ENCODE data around the gene C16orf86.
A peak's percentile ranks its signal among the peaks of the same experiment; 100 is the strongest.

Gene C16orf86, protein sequence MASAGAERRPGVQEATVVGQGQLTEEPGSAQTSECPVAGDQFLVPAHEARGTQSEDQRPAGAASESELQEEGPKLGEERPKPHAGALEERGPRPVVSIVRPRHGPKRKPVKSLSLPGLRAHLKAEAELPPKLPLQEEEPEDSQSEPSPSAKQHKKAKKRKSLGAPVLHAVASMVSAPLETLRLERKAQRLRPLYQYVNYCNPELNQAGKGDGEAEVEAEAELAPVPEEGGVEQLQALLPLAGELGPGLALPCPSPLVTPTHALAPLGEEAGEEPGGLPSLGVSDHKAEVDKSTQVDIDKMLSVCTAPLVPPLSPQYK

DNA sequence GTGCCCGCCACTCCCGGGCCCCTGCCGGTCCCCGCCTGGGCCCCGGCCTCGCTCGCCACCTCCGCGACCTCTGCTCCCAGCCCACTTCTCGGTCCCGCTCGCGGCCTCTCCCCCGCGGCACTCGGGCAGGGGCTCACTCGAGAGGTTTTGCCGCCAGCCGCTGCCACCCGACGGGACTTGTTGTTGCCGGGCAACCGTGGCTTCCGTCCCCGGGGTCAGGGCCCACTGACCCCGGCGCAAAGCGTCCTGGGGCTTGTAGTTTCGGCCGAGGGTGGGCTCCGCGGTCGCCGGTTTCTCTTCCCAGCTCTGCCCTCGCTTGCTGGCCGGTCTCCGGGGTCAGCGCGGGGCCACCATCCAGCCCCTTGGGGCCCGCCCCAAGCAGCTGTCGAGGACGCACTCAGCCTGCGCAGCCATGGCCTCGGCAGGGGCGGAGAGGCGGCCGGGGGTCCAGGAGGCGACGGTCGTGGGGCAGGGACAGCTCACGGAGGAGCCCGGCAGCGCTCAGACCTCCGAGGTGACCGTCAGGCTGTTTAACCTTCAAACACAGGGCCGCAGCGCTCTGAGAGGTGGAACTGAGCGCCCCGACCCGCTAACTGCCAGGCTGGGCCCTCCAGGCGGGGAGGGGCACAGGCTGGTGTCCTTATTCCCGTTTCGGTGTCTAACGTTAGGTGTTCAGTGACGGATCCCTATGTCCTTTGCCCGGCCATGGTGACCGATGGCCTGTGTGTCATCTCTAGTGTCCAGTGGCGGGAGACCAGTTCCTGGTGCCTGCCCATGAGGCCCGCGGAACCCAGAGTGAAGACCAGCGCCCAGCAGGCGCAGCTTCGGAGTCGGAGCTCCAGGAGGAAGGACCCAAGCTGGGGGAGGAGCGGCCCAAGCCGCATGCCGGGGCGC lies at the start of gene C16orf86, which contains the start of gene ENKD1:
TSS of gene C16orf86 (plus strand) at position 256 of the 894 bp plus-strand sequence. CDS start at position 413, 157 bp downstream.
TSS of gene ENKD1 (minus strand) at position 192 of the 894 bp plus-strand sequence. CDS start 308 bp downstream, outside the sequence.
- H3K27ac ChIP-seq (ENCODE audit: low read length) = peak within 1 kb of the TSS; percentile 52; the same call in 1 of the 2 replicates

DNA sequence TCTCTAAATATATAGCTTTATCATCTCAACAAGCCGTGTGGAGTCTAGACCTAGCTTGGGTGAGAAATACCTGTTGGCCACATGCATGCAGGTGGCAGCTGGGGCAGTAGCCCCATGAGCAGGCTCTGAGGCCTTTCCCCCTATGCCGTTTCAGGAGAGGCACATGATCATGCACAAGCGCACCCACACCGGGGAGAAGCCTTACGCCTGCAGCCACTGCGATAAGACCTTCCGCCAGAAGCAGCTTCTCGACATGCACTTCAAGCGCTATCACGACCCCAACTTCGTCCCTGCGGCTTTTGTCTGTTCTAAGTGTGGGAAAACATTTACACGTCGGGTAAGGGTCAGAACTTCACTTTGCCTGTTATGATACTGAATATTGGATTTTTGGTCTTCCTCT lies 38.4 kb upstream of the C16orf86 start:
- H3K27ac ChIP-seq (ENCODE audit: low read length) = no peak overlapping the region
- H3K9me2 ChIP-seq (replicated peaks; ENCODE audit: insufficient read depth, low read length) = no peaks in the 10 kb centered on the region
- H3K4me1 ChIP-seq (ENCODE audit: low read length) = no peaks in the 10 kb centered on the region
- no peak for DNase-seq
- peaks cover 14% of the 10 kb centered on the region for H3K79me2 ChIP-seq (ENCODE audit: low read length)
- H3K27me3 ChIP-seq (replicated peaks; ENCODE audit: insufficient read depth, low read length) = no peaks in the 10 kb centered on the region
- no peaks in the 10 kb centered on the region for H3K9me3 ChIP-seq (replicated peaks; ENCODE audit: insufficient read depth, low read length)
- H3K4me3 ChIP-seq (ENCODE audit: low read length) = no peak overlapping the region
- H3K9ac ChIP-seq (ENCODE audit: low read length) = no peak overlapping the region
- H3K36me3 ChIP-seq (replicated peaks; ENCODE audit: insufficient read depth, low read length) = 0 out of 2 replicates have a peak, but pooled peaks cover 8% of the 10 kb centered on the region
- H3K4me2 ChIP-seq (ENCODE audit: low read depth, low read length) = no peak overlapping the region
- H4K20me1 ChIP-seq (ENCODE audit: insufficient read depth, low read length) = no peaks in the 10 kb centered on the region
- no peak for TF ChIP-seq EZH2 (optimal IDR thresholded peaks at IDR 0.05; ENCODE audit: low read depth, low read length)
- TF ChIP-seq EZH2phosphoT487 (IDR thresholded peaks at IDR 0.05; ENCODE audit: low read length) = no peak
- TF ChIP-seq, protein P1, sequence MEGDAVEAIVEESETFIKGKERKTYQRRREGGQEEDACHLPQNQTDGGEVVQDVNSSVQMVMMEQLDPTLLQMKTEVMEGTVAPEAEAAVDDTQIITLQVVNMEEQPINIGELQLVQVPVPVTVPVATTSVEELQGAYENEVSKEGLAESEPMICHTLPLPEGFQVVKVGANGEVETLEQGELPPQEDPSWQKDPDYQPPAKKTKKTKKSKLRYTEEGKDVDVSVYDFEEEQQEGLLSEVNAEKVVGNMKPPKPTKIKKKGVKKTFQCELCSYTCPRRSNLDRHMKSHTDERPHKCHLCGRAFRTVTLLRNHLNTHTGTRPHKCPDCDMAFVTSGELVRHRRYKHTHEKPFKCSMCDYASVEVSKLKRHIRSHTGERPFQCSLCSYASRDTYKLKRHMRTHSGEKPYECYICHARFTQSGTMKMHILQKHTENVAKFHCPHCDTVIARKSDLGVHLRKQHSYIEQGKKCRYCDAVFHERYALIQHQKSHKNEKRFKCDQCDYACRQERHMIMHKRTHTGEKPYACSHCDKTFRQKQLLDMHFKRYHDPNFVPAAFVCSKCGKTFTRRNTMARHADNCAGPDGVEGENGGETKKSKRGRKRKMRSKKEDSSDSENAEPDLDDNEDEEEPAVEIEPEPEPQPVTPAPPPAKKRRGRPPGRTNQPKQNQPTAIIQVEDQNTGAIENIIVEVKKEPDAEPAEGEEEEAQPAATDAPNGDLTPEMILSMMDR (IDR thresholded peaks at IDR 0.05; ENCODE audit: low read length) = no peak
- H3F3A ChIP-seq (ENCODE audit: insufficient read depth, low read length) = no peaks in the 10 kb centered on the region
- H2AFZ ChIP-seq (ENCODE audit: low read length) = no peak overlapping the region

More for the DNA sequence above, at the start of gene C16orf86, which contains the start of gene ENKD1:
- Histone ChIP-seq H4K20me1 (ENCODE audit: insufficient read depth, low read length) (no peaks in the 10 kb centered on the region), H3K27me3 (replicated peaks; ENCODE audit: insufficient read depth, low read length) (no peaks in the 10 kb centered on the region), H3K9ac (ENCODE audit: low read length) (peak within 1 kb of the TSS; percentile 82), H3F3A (ENCODE audit: insufficient read depth, low read length) (peaks cover 11% of the 10 kb centered on the region), H3K4me1 (ENCODE audit: low read length) (peaks cover 23% of the 10 kb centered on the region), H3K4me2 (ENCODE audit: low read depth, low read length) (peak within 1 kb of the TSS; percentile 98), H3K36me3 (replicated peaks; ENCODE audit: insufficient read depth, low read length) (no peaks in the 10 kb centered on the region), H3K9me2 (replicated peaks; ENCODE audit: insufficient read depth, low read length) (no peaks in the 10 kb centered on the region), H3K79me2 (ENCODE audit: low read length) (peaks cover 20% of the 10 kb centered on the region), H2AFZ (ENCODE audit: low read length) (peak within 1 kb of the TSS; percentile 99), H3K4me3 (ENCODE audit: low read length) (peak within 1 kb of the TSS; percentile 89), H3K9me3 (replicated peaks; ENCODE audit: insufficient read depth, low read length) (no peaks in the 10 kb centered on the region)
- peak; percentile 89 for DNase-seq
- no peak for TF ChIP-seq EZH2phosphoT487 (IDR thresholded peaks at IDR 0.05; ENCODE audit: low read length)
- no peak for TF ChIP-seq EZH2 (optimal IDR thresholded peaks at IDR 0.05; ENCODE audit: low read depth, low read length)
- TF ChIP-seq, protein P1 (IDR thresholded peaks at IDR 0.05; ENCODE audit: low read length) = no peak

DNA sequence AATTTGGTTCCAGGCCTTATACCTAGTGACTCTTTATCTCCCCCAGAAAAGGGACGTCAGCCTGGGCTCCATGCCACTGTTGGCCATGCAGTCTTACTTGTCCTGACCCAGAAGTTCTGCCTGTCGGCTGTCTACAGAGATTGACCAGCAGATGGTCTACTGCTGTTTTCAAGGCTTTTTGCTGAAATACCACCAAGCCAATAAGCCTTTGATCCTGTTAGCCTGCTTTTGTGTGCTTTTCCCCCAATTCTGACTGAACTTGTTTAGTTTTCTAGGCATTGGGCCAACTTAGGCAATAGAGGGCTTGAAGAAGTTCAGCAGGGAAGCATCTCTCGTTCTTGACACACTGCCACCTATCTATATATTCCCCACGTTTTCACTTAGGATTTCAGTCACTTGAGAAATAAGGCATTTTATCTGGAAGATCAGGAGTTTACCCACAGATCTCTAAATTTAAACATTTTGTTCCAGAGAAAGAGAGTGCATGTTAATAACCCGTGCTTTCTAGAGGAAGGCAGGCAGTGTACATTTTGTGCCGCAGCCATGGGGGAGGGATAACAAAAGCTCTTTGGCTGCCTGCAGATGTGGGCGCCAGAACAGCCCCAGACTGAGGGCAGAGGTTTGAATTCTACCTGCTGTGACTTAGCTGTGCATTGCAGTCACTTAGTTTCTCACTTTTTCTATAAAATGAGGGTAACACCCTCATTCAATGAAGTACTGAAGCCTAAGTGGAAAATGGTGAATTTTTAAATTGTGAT lies 34.0 kb upstream of the C16orf86 start:
- H3K4me1 ChIP-seq (ENCODE audit: low read length) = no peaks in the 10 kb centered on the region
- no peaks in the 10 kb centered on the region for H3K9me3 ChIP-seq (replicated peaks; ENCODE audit: insufficient read depth, low read length)
- TF ChIP-seq, protein P1 (IDR thresholded peaks at IDR 0.05; ENCODE audit: low read length) = no peak
- TF ChIP-seq EZH2phosphoT487 (IDR thresholded peaks at IDR 0.05; ENCODE audit: low read length) = no peak
- TF ChIP-seq EZH2 (optimal IDR thresholded peaks at IDR 0.05; ENCODE audit: low read depth, low read length) = no peak
- no peak overlapping the region for H3K4me2 ChIP-seq (ENCODE audit: low read depth, low read length)
- no peaks in the 10 kb centered on the region for H4K20me1 ChIP-seq (ENCODE audit: insufficient read depth, low read length)
- peaks cover 9% of the 10 kb centered on the region; the same call in 1 of the 2 replicates for H3K36me3 ChIP-seq (replicated peaks; ENCODE audit: insufficient read depth, low read length)
- peaks cover 20% of the 10 kb centered on the region for H3K79me2 ChIP-seq (ENCODE audit: low read length)
- no peaks in the 10 kb centered on the region for H3K9me2 ChIP-seq (replicated peaks; ENCODE audit: insufficient read depth, low read length)
- no peaks in the 10 kb centered on the region for H3K27me3 ChIP-seq (replicated peaks; ENCODE audit: insufficient read depth, low read length)
- no peak overlapping the region for H2AFZ ChIP-seq (ENCODE audit: low read length)
- no peak overlapping the region for H3K9ac ChIP-seq (ENCODE audit: low read length)
- H3K4me3 ChIP-seq (ENCODE audit: low read length) = no peak overlapping the region
- no peaks in the 10 kb centered on the region for H3F3A ChIP-seq (ENCODE audit: insufficient read depth, low read length)
- no peak overlapping the region for H3K27ac ChIP-seq (ENCODE audit: low read length)
- no peak for DNase-seq

Data from MM.1S (cell line).